NCI-H2196 treated with DMSO at 0.1 percent for 48 hours (cell line): ENCODE measurements around the gene PLAAT1.
A peak's percentile ranks its signal among the peaks of the same experiment; 100 is the strongest.

Experiments used
- DNase-seq: peaks from one replicate; lab custom pipeline; 2025; ENCODE audit not compliant: unreplicated experiment; lab: John Stamatoyannopoulos, UW

The PLAAT1 gene

DNA sequence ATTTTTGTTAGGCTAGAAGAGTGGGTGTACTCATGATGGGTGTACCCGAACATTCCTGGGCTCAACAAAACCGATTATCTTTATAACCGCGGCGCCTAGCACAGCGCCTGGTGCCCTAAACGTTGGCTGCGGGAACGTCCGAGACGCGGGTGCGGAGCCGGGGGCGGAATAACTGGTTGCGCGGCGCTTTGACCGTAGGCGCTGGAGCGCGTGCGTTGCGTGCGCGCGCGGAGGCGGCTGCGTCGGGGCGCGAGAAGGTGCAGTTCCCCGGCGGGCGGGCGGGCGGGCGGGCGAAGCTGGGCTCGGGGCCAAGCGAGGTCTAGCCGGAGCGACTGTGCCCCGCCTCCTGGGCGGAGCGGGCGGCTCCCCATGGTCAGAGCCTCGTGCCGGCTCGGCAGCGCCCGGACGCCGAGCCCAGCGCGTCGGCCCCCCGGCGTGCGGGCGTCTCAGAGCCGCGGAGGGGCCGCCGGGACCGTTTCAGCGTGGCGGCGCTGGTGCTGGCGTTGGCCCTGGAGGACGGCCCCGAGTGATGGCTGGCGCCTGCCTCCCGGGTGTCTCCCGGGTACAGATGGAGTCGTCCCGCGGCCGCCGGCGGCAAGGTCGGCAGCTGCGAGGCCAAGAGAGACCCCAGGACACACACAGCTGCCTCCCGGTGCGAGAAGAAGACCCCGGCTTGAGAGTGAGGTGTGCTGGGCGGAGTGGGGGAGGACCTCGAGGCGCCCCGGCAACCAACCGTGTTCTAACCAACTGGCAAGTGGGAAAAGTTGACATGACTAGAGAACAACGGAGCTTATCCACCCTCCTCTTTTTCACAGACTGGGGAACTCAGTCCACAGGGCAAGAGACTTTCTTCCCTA is at the start of gene PLAAT1:
TSS of gene PLAAT1 (plus strand) at position 373 of the 857 bp plus-strand sequence. CDS start 14,429 bp downstream, outside the sequence.
- DNase-seq = peak; percentile 98

DNA sequence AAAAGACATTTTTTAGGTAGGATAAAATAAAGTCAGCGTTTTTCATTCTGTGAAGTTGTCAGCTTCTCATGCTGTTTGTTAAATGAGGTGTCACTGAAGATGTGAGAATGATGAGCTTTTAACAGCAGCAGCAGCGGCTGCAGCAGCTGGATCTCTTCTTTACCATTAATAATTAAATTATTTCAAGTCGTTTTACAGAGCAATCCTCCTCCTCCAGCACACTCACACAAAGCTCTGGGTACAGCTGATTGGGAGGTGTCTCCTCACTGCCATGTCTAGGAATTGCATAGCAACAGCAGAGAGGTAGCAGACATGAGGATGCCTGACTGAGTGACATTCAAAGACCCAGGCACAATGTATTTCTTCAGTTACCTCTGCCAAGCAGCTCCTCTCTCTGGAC is 46.7 kb upstream of the PLAAT1 start:
- DNase-seq = no peak

DNA sequence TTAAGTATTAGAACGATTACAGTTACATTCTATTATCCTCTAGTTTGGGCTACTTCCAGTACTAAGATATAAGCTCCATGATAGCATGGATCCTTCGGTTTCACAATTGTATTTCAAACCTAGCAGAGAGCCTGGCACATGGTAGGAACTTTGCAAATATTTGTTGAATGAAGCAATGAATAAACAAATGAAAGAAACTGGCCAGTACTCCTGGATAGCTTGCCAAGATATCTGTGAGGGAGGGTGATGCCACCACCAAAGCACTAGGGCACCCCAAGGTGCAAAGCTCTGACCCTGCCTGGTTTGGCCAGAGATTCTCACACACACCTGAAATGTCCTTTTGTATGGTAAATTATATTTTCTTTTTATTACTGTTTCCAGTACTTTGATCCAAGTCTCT is 44.3 kb upstream of the PLAAT1 start:
- no peak for DNase-seq

DNA sequence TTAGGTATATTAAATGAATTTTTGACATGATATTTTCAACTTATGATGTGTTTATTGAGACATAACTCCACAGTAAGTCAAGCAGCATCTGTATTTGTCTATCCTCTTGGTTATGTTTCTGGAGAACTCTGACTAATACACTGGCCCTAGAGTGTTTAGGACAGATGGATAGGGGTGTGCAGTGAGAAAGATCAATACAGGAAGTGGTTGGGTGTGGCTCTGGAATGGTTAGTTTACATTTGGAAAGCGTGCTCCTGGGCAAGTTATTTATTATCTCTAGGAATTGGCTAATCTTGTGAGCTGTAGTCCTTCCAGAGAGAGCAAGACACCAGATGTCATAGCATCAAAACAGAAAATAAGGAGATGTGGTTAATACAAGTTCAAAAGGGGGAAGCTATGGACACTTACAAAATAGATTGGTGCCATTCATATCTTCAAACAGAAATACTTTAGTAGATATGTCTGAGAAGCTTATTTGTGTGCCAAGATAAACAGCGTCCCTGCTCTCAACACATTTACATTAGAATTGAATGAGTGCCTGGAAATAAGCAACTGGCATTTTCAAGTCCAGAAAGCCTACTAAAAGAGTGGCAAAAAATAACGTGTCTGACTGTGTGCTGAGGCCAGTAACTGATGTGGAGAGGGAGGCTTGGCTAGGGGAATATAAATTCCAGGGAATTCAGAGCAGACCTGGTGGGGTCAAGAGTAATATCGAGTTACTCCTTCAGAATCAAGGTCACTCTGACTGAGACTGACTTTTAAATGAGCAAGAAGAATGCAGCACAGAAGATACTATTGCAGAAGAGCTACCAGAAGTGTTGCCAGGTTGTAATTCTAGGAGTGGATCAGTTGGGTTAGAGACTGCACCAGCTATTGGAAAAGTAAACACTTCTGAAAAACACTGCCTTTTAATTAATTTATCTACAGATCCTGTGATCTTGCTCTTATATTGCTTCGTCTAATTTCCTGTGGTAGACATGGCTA is 33.4 kb upstream of the PLAAT1 start:
- peak; percentile 93 for DNase-seq

DNA sequence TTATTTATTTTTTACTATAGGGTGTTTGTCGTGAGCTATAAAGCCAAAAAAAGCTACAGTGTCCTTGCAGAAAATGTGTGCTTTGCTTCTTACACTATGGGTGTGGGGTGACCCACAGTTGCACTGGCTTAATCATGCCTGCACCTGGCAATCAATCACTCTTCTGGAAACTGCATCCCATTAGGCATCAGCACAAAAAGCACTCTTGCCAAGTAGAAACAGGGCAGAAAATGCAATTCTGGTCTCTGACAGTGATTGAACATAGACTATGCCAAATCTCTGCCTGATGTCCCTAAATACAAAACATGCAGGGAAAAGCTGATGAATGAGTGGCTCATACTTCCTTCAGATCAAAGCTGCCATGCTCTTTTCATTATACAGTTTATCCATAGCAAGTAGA is 30.4 kb upstream of the PLAAT1 start:
- DNase-seq = no peak

DNA sequence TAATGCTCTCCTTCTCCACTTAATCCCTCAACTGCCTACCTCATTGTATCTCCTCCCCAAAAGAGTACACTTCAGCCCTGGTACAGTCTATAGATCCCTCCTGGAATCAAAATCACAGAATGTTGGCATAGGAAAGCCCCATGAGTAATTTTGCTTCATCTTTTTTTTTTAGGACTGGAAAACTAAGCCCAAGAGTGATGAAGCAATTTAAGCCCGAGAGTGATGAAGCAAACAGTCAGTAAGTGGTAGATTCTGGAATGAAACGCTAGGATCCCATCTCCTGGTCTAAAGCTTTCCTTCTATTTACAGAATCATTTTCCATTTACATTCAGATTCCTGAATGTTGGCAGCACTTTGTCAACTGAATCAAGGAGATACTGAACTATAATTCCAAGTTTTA is 29.8 kb upstream of the PLAAT1 start:
- no peak for DNase-seq

DNA sequence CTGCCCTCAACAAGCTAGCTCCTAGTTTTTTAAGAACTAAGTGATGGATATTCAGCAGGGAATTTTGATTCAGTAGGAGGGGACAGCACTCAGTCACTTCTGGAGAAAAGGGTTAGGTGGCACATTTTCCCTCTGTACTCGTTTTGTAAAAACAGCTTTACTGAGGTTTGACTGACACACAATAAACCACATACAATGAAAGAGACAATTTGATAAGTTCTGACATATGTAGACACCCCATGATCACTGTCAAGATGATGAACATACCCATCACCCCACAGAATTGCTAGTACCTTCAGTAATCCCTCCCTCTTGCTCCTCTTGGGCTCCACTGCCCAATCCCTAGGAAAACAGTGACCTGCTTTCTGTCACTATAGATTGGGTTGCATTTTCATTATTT is 29.0 kb upstream of the PLAAT1 start:
- no peak for DNase-seq

DNA sequence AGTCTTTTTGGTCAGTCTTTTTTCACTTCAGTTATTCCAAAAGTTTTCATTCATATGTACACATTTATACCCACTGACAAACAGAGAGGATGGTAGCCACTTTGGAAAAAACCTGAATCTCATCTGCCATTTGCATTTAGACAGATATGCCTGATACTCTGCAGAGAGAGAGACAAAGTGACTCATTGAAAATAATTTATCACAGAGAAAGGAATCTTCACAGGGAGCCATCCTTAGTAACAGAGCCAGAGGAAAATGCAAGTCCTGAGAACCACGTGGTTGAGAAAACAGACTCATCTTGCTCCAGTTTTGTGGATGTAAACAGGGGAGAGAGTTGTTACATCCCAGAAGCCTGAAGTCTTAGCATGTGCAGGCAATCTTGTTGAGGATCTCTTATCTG is 28.2 kb upstream of the PLAAT1 start:
- no peak for DNase-seq

DNA sequence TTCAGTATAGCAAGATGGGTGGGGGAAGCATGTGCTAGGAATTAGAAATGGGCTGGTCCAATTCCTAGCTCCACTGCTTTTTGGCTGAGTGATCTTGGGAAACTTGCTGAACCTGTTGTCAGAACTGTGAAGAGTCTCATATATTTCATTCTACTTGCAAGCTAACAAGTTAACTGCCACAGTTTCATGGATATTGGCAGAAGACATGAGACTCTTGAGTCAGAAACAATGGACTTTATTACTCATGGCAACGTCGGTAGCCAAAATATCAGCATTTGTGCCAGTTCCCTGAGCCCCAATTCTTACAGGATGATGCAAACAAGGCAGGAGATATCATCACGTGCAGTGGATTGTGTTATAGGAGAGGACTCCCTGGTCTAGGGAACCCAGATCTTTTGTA is 26.6 kb upstream of the PLAAT1 start:
- DNase-seq = no peak

DNA sequence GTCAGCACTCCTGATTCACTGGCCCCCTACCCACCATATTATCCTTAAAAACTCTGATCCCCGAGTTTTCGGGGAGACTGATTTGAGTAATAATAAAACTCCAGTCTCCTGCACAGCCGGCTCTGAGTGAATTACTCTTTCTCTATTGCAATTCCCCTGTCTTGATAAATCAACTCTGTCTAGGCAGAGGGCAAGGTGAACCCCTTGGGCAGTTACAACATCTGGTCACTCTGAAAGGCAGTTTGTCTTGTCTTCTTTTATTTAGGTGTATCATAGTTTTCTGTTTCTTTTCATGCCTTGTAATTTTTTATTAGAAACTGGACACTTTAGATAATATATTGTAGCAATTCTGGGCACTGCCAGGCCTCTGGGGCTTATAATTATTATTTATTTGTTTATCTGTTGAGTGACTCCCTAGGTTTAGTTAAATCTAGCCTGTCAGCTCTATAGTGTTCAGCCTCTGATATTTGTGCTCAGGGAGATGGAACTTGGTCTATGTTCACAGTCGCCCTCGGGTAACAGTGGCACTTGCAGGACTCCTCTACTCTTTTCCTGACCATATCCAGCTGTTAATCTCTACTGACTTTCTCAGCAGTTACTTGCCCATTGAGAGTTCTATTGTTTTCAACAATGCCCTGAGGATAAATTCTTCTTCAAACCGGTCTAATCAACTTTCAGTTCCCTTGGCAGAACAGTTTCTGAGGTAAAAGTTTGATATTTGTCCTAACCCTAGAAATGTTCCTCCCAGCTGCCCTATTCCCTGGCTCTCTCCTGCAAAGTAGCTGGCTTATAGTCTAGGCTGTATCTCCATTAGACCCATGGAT is 15.5 kb upstream of the PLAAT1 start:
- no peak for DNase-seq

DNA sequence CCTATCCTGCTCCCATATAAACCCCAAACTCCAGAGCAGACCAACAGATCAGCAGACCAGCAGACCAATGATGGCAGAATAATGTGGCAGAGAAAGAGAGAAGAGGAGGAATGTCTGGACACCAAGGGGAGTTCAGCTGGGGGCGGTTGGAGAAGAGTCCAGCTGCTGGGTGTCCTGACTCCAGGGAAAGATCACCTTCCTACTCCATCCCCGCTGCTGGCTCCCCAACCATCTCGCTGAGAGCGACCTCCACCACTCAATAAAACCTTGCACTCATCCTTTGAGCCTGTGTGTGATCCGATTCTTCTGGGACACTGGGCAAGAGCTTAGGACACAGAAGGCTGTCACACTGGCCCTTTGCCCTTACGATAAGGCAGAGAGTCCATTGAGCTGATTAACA is 12.8 kb upstream of the PLAAT1 start:
- no peak for DNase-seq

DNA sequence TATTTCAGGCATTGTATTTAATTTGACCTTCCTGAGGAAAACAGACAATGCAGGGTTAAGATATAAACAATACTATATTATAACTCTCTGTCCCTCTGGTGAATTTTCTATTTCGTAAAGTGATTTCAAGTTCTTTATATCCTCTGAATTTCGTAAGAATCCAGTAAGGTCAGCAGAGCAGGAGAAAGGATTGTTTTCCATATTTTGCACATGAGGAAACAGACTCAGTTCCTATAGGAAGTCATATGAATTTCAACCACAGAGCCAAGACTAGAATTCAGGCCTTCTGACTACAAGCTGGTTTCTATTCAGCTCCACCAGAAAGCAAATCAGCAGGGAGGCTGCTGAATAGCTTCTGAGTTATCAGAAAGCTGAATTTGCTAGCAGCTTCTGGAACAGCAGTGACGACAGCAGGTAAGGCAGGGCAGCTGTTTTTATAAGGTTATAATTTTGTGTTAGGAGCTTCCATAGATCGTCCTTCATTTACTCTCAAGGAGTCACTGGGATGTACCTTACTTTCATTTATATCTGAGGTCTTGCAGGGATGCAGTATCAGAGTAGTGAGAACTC is 11.1 kb upstream of the PLAAT1 start:
- DNase-seq = no peak

DNA sequence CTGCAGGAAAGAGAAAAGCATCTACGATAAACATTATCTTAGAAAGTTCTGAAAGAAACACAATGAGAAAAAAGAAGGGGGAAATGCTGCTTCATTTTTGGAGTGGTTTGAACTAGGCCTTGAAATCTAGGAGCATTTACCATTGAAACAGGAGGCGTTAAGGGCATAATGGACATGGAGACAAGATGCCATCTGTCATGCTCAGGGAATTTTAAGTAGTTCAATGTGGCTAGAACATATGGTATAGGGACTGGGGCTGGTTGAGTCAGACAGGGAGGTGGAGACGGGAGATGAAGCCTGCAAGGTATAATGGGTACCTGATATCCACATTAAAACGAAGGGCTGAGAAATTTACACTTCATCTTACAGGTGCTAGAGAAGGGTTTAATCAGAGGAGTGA is 10.4 kb upstream of the PLAAT1 start:
- no peak for DNase-seq

DNA sequence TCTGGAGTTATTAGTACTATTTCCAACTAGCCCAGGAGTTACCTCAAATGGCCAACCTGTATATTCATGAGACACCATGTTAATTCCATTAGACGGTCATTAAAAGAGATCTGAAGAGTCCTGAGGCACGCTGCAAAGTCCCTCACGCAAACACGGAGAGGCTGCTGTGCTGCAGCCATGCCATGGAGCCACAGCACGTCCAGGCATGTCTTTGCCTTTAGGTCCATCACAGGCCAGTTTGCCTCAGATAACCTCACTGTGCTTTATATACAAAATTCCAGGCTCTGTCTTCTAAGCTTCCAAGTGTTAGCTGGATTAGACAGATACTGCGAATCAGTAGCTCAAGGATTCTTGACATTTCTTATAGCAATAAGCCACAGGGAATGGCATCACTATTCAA is 9.8 kb upstream of the PLAAT1 start:
- no peak for DNase-seq

DNA sequence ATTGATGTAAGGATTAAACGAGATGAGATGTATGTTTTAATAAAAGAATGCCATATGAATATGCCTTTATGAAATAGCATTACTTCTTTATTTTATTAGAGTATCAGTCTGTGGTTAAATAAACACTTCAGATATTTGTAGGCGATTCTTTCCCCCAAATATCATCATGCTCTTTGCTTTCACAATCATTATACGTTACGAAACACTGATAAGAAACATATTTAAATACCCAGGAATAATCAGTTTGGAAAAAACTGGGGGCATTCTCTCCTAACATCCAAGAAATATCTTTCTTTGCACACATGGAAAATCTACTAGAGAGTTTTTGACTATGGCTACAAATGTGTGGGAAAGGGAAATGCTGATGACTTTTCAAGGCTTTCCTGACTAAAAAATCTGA is 4.4 kb upstream of the PLAAT1 start:
- no peak for DNase-seq

DNA sequence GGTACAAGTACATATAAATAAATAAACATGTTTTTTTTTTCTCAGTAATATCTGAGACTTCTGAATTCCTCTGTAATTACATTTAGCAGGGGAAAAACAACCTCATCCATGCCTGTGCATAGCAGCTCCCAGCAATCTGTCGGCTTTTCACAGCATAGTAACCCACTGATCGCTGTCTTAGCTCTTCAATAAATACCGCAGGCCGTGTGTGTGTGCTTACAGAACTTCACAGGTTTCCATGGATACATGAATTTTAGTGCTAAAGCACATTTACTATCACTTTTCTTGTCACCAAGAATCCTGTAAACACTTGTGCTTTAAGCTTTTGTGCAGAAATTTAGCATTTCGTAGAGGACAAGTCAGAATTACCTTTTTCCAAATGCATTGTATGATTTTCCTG is 4.0 kb upstream of the PLAAT1 start:
- no peak for DNase-seq

DNA sequence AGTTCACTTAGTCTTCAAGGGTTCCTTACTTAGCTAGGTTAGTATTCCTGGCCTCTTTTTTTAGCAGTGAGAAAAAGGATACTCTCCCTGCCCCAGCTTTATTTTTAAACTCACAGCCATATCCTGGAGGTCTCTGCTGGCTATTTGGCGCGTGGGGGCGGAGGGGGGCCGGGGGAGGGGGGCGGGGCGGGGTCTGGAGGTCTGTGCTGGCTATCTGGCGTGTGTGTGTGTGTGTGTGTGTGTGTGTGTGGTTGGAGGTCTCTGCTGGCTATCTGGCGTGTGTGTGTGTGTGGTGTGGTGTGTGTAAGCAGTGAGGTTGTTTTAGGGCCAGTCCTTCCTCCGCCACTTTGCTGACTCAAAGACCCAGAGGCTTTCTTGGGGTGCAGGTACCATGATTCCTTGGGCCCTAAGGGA is 579 bp upstream of the PLAAT1 start:
- no peak for DNase-seq

DNA sequence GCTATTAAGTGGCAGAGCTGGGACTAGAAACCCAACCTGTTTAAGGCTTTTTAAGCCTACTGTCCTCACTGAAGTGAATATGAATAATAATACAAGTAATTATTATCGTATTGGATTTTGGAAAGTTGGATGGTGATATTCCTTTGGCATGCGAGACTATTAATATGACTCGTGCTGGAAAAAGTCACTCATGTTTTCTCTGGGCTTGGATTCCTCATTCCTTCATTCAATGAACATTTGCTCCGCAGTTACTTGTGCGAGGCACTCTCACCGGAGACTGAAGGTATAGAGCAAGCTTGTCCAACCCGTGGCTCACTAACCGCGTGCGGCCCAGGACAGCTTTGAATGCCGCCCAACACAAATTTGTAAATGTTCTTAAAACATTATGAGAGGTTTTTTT is 694 bp downstream of the PLAAT1 start:
- no peak for DNase-seq

DNA sequence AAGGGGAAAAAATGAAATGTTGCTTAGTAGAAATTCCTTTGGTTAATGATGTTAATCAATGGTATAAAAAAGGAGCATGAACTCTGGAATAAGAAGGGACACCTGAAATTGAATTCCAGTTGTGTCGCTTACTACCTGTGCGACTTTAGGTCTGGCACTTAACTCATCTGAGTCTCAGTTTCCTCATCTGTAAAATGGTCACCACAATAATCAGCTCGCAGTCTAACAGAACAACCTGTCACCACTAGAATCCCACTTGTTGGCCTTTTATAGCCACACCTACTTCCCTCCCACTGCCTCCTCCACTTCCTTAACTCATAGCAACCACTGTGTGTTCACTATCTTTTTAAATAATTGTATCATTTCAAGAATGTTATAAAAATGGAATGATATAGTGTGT is 2.5 kb downstream of the PLAAT1 start:
- no peak for DNase-seq

DNA sequence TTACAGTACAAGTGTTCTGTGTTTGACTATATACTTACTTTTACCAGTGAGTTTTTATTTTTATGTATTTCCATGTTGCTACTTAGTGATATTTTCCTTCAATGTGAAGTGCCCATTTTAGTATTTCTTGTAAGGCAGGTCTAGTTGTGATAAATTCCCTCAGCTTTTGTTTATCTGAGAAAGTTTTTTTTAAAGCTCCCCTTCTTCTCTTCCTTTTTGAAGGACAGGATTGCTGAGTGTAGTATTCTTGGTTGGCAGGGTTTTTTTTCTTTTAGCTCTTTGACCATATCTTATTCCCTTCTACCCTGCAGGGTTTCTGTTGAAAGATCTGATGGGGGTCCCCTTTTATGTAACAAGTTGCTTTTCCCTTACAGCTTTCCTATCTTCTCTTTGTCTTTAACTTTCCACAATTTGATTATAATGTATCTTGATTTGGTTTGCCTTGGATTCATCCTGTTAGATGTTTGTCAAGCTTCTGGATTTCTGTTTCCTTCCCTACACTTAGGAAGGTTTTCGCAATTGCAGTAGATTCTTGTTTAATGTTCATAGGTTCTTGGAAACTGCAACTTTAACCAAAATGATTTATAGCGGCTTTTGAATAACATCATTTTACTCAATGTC is 7.9 kb downstream of the PLAAT1 start:
- no peak for DNase-seq
